NCI-H1930 (cell line): Measurements from ENCODE around the gene APOB.

ENCODE experiments used
- DNase-seq, 2 experiments: peaks; one replicate each; lab custom pipeline; 2025; lab: John Stamatoyannopoulos, UW

APOB gene

GRCh38 chr2:21005111-21005699 lies 38.7 kb downstream of the APOB start:
- no peak for DNase-seq

DNA sequence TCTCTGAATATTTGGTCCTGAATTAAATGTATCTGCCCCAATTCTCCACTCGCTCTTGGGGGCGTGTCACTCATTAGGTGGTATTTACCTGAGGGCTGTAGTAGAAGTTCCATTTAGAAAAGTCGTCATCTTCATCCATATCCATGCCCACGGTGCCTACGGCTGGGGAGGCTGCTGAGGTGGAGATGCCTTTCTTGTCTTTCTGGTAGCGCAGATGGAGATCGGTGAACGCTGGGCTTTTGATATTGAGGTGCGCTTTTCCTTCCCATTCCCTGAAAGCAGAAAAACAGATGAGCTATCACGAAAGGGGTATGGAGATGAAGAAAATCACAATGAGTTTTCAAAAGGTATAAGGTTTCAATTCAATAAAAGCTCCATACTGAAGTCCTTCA lies 39.7 kb downstream of the APOB start:
- no peak for DNase-seq

GRCh38 chr2:21003572-21004180 lies 40.2 kb downstream of the APOB start:
- DNase-seq: no peak

- no peak for DNase-seq
Observed at GRCh38 chr2:21002814-21003192, 41.1 kb downstream of the APOB start.

- no peak for DNase-seq
Observed at GRCh38 chr2:21001988-21002813, 41.7 kb downstream of the APOB start.

- DNase-seq: no peak
Observed at GRCh38 chr2:21001225-21001946, 42.5 kb downstream of the APOB start.

GRCh38 chr2:20999906-21000645 lies 43.8 kb downstream of the APOB start:
- no peak for DNase-seq

DNA sequence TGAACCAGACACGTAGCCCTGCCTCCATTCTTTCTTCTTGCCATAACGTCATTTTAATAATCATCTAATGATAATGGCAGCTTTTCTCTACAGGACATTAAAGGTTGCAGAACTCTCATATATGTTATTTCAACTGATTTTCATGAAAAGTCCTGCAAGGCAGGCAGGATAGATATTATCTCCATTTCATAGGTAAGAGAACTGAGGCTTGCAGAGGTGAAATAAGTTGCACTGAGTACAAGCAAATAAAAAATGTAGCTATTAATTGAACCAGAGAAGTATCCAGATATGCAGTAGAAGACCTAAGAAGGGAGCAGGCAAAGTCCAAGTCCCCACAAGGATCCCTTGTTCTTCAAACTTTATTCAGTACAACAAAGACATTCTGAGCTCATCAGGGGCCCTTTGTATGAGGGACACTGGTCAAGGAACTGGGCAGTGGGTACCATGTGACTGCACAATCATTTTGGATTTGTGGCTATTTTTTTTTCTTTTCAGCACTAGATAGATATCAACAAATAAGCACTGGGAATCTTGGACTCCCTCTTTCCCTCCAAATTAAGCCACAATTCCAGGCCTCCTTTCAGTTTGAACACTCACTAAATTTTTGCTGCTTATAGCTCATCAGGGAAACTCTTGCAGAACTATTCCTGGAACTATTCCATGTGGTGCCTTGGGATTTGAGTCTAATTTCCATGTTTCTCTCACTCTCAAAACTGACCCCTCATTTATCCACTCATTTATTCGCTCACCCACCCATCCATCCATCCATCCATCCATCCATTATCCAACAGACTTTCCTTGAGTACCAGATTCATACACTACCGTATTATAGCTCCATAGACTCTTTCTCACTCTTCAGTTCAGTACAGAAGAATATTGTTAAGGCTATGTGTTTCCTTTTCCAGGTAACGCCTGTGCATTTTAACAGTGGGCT lies 44.6 kb downstream of the APOB start:
- DNase-seq: no peak

DNA sequence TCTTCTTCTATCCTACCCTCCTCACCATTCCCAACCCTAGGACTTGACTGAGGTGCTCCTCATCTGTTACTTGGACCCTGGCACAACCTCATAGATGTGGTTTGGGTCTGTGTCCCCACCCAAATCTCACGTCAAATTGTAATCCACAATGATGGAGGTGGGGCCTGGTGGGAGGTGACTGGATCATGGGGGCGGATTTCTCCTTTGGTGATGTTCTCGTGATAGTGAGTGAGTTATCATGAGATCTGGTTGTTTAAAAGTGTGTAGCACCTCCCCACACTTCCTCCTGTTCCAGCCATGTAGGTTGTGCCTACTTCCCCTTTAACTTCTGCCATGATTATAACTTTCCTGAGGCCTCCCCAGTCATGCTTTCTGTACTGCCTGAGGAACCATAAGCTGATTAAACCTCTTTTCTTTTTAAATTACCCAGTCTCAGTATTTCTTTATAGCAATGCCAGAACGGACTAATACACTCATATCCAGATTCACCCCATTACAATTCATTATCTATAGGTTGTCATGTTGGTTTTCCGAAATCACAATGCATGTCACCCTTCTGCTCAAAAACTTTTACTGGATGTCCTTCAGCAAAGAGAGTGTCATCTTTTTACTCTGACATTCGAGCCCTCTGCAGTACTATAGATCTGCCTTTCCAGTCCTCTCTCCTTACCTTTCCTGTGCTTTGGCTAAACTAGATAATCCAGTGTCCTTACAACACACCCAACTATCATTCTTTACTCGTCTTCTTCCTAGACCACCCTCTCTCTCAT lies 45.7 kb downstream of the APOB start:
- DNase-seq: no peak

- DNase-seq: no peak
Observed at GRCh38 chr2:20994130-20994529, 49.7 kb downstream of the APOB start.

DNA sequence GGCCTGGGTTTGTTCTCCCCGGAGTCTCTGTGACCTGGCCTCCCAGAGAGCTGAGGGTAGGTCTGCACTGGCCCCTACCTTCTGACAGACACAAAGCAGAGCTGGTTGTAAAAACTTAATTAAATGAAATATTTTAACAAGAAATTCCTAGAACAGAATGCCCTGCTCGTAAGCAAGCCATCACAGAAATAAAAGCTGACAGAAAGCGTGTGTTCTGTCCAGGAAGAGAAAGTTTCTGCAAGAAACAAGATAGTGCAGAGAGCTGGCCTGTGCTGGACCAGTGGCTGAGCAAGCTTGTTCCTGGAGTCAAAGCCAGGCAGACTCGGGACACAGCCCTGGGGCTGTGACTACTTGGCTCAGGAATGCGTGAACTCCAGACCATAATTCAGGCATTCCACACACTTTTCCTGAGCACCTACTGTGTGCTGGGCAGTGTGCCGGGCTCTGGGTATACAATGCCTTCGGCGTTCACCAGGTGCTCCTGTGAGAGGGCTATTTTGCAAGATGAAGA lies 51.6 kb downstream of the APOB start:
- no peak for DNase-seq

- no peak for DNase-seq
Observed at GRCh38 chr2:20990442-20991430, 53.1 kb downstream of the APOB start.

- no peak for DNase-seq
Observed at GRCh38 chr2:20989404-20989803, 54.5 kb downstream of the APOB start.

DNA sequence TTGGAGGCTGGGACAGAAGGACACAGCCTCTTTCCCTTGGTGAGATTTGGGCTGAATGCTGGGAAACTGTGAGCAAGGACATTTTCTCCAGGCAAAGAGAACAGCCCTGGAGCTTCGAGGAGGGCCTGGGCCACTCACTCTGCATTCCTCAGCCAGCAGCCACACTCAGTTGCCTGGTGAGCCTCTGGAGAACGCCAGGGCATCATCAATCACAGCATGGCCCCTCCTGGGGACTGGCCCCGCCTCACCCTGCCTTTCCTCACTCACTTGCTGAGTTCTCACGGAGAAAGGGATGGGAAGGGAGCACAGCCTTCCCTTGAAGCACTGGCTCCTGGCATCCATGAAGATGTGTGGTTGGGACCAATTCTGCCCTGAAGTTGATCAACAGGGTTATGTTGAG lies 55.0 kb downstream of the APOB start:
- DNase-seq: no peak

GRCh38 chr2:20986024-20986939 lies 57.6 kb downstream of the APOB start:
- DNase-seq: no peak

DNA sequence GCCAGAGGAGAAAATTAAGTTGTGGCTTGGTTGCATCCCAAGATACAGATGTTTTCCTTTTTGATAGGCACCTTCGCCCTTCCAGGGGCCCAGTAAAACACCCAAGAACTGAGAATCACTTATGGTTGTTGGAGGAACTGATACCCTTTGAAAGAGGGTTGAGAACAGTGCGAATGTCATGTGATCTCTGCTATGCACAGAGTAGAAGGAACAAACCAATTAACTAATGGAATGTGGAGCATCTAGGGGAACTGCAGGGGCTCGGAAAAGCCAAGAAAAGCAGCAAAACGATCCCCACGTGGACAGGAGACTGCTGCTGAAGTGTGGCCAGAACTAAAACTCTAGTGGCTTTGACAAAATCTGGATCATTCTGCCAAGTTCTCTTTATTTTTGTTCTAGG lies 58.8 kb downstream of the APOB start:
- no peak for DNase-seq

DNA sequence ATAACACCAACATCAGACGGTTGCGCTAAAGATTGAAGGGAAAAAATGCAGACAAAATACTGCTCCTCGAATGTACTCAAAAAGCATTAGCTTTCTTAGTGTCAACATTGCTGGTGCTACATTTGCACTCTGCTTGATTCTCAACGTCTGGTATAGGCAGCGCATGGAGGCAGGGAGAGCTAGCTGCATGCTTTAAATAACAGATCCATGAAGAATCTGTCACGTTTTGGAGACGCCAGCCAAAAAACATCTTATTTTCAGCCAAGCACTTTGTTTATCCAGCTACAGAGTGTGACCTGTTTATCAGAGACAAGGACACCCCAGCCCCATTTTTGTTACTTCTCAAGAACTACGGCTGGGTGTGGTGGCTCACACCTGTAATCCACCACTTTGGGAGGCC lies 59.5 kb downstream of the APOB start:
- no peak for DNase-seq

GRCh38 chr2:20983844-20984243 lies 60.0 kb downstream of the APOB start:
- DNase-seq: no peak
